Panc1 (cell line): Measurements from ENCODE around the gene FTO. TPM values are rescaled to one million over a fixed set of nuclear protein-coding genes. Genes with fewer than 3 reads are reported as not detected.
A peak's percentile ranks its signal among the peaks of the same experiment; 100 is the strongest.

Source experiments
- ATAC-seq: fragments of 200-7000 bp; cut with Tn5 transposase; 2 replicates; pipeline ENCODE4 v1.9.1; 2020; ENCODE audit warnings: mild to moderate bottlenecking, moderate library complexity
- BruUV-seq: library from RNA; stranded (reverse); fragments of 400-500 nt; replicated peaks from 2 replicates; lab custom pipeline; 2021; lab: Mats Ljungman, UMichigan
- CTCF ChIA-PET: fragments of 300-600 bp; sonication (Branson Sonifier 250); formaldehyde crosslinking; loops from one replicate; lab custom pipeline; 2022; ENCODE audit warnings: antibody characterized with exemption; lab: Charles Lee
- POLR2A ChIA-PET: fragments of 300-600 bp; sonication (Branson Sonifier 250); formaldehyde crosslinking; loops from one replicate; lab custom pipeline; 2022; ENCODE audit warnings: antibody characterized with exemption; lab: Charles Lee
- DNase-seq: peaks from one replicate; pipeline ENCODE4 v3.0.0-alpha.2; 2010; ENCODE audit warnings: low read depth, low spot score
- H3K27ac ChIP-seq: 2 replicates; pipeline ENCODE4 v1.5.1; 2011; ENCODE audit warnings: mild to moderate bottlenecking, low read length, inconsistent platforms
- H3K27me3 ChIP-seq: fragments of 200-500 bp; sonication (Bioruptor generic); 2 replicates; pipeline ENCODE4 v1.6.0; 2014; ENCODE audit warnings: low read length, inconsistent platforms; ENCODE audit not compliant: control insufficient read depth, insufficient read depth
- H3K36me3 ChIP-seq: fragments of 200-500 bp; sonication (Bioruptor generic); 2 replicates; pipeline ENCODE4 v1.5.1; 2014; ENCODE audit warnings: inconsistent platforms, mild to moderate bottlenecking, low read length, moderate library complexity; ENCODE audit not compliant: control insufficient read depth, insufficient read depth
- H3K4me1 ChIP-seq: 2 replicates; pipeline ENCODE4 v1.5.1; 2011; ENCODE audit warnings: inconsistent platforms, mild to moderate bottlenecking, low read length, moderate library complexity; ENCODE audit not compliant: control insufficient read depth, insufficient read depth
- H3K4me3 ChIP-seq, 2 experiments: 2 replicates each; pipeline ENCODE4 v1.5.1; 2011 to 2012; ENCODE audit warnings: low read depth in 2 of 2, low read length in 2 of 2, mild to moderate bottlenecking in 2 of 2, inconsistent platforms in 1 of 2, moderate library complexity in 1 of 2
- H3K9me3 ChIP-seq: fragments of 200-500 bp; sonication (Bioruptor generic); 2 replicates; pipeline ENCODE4 v1.5.1; 2014; ENCODE audit warnings: low read depth, mild to moderate bottlenecking, inconsistent platforms, low read length, moderate library complexity; ENCODE audit not compliant: control insufficient read depth, insufficient read depth
- CTCF ChIP-seq: fragments of 450-650 bp; IDR thresholded peaks from 2 replicates; pipeline ENCODE4 v1.5.1; 2017; ENCODE audit warnings: mild to moderate bottlenecking
- POLR2AphosphoS5 ChIP-seq: IDR thresholded peaks from 2 replicates; pipeline ENCODE4 v1.6.1; 2012; ENCODE audit warnings: mild to moderate bottlenecking, low read depth, low read length, moderate library complexity
- REST ChIP-seq, 2 experiments: IDR thresholded peaks; 2 replicates each; pipeline ENCODE4 v1.6.1; 2011 to 2012; ENCODE audit warnings: low read depth in 2 of 2, control low read depth in 1 of 2, low read length in 1 of 2, mild to moderate bottlenecking in 1 of 2, moderate library complexity in 1 of 2; ENCODE audit not compliant: insufficient read depth in 1 of 2
- SIN3A ChIP-seq: IDR thresholded peaks from 2 replicates; pipeline ENCODE4 v1.6.1; 2012; ENCODE audit warnings: low read depth, mild to moderate bottlenecking, low read length, moderate library complexity, borderline replicate concordance; ENCODE audit not compliant: insufficient read depth
- TCF7L2 ChIP-seq: IDR thresholded peaks from 2 replicates; pipeline ENCODE4 v1.6.1; 2011; ENCODE audit warnings: mild to moderate bottlenecking, low read depth, low read length, inconsistent platforms
- in situ Hi-C: cut with HindIII; loops from 2 replicates; pipeline ENCODE4 v1.10.0; 2016; ENCODE audit warnings: low sequenced_read_pairs, low pct_unique_long_range_greater_than_20kb
- intact Hi-C: fragments of 100-400 bp; cut with micrococcal nuclease; formaldehyde crosslinking; loops from one replicate; pipeline ENCODE4 v1.10.0; 2022; ENCODE audit not compliant: unreplicated experiment
- total RNA-seq: library from RNA; stranded (reverse); gene quantifications from one replicate; pipeline ENCODE4 v1.2.1, GENCODE V29; 2021; ENCODE audit not compliant: unreplicated experiment

FTO gene
- total RNA-seq, 1 experiment from 2014 or later, result 38.2 TPM

- peak; percentile 52; the same call in 1 of the 2 replicates for TF ChIP-seq TCF7L2
- TF ChIP-seq CTCF, result no peak
- TF ChIP-seq REST (IDR thresholded peaks at IDR 0.05; ENCODE audit: insufficient read depth in 1 of 2, low read depth in 2 of 2, low read length in 1 of 2), result no peak
- no TSS peak for BruUV-seq
- intact Hi-C loops, result no loop called here
- H3K27me3 ChIP-seq, result no peaks in the 10 kb centered on the region
- peak overlapping the region; percentile 89 for H3K27ac ChIP-seq
- H3K4me1 ChIP-seq, result peaks cover 52% of the 10 kb centered on the region
- POLR2A ChIA-PET, result no interaction called here
- peak overlapping the region in 1 of 2 experiments; percentile 25; a peak in 1 of 4 replicates for H3K4me3 ChIP-seq
- no peaks in the 10 kb centered on the region for H3K36me3 ChIP-seq
- CTCF ChIA-PET, result no interaction called here
- no peak for DNase-seq
- in situ Hi-C loops, result no loop called here
- H3K9me3 ChIP-seq, result no peaks in the 10 kb centered on the region
- peak; percentile 89 for ATAC-seq
These were observed 64.6 kb downstream of the FTO start for GRCh38 chr16:53768593-53768992.

GRCh38 chr16:53769185-53769584 is 65.2 kb downstream of the FTO start:
- intact Hi-C loops, result no loop called here
- no peak overlapping the region for H3K4me3 ChIP-seq
- ChIA-PET CTCF (interaction anchor here (0.8 kb wide), 1 partner anchor 25 kb away, joined by 4 read pairs; no protein-coding TSS in a partner anchor), POLR2A (no interaction called here)
- DNase-seq, result no peak
- TF ChIP-seq REST (IDR thresholded peaks at IDR 0.05; ENCODE audit: insufficient read depth in 1 of 2, low read depth in 2 of 2, low read length in 1 of 2) (no peak), POLR2AphosphoS5 (no peak), SIN3A (no peak), CTCF (no peak), TCF7L2 (no peak)
- H3K9me3 ChIP-seq, result no peaks in the 10 kb centered on the region
- no peaks in the 10 kb centered on the region for H3K36me3 ChIP-seq
- in situ Hi-C loops, result no loop called here
- BruUV-seq, result no TSS peak
- H3K4me1 ChIP-seq, result peaks cover 53% of the 10 kb centered on the region
- no peaks in the 10 kb centered on the region for H3K27me3 ChIP-seq
- H3K27ac ChIP-seq, result peak overlapping the region; percentile 89
- ATAC-seq, result no peak
